Measurements from ENCODE around the gene SPECC1. TPM values are rescaled to one million over a fixed set of nuclear protein-coding genes. Genes with fewer than 3 reads are reported as not detected.

Gene SPECC1
- total RNA-seq, 1 experiment from 2014 or later: 103 TPM

DNA sequence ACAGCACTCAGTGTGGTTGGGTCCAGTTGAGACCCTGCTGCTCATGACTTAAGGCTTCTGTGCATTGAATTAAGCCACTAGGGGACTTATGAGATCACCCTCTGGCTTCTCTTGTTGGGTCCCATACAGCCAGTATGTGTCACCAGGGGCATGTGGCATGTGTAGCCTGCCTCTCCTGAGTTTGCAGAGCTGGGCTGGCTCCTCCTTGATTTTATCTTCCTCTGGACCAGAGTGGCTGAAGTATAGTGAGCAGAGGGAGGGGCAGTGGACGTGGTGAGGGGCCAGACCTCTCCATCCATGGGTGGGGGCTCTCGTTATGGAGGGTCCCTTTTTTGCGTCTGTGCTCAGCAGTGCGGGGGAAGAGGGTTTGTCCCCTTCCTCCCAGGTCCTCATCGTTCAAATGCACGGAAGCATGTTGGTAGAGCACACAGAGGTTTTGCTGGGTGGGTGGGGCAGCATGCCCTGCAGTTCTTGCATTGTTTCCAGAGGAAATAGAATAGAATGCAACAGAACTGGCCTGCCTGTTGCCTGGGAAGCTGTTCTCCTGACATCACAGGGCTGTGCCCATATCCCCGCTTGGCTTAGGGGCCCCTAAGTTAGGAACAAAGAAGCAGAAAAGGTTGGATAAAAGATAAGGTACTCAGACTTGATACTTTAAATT lies 77.4 kb downstream of the SPECC1 start:
- ChIA-PET POLR2A (no interaction called here), CTCF (interaction anchor here (0.8 to 0.9 kb wide), 2 partner anchors 11 to 76 kb away, joined by 3 to 5 read pairs; no protein-coding TSS in a partner anchor)
- H3K9me3 Mint-ChIP-seq: no peaks in the 10 kb centered on the region
- no peaks in the 10 kb centered on the region for H3K36me3 Mint-ChIP-seq
- DNase-seq (ENCODE audit: low spot score) (no peak), ATAC-seq (0 out of 2 replicates have a peak, but pooled peaks have one; percentile 37)
- no peaks in the 10 kb centered on the region; the same call in 1 of the 2 replicates for H3K27me3 Mint-ChIP-seq (ENCODE audit: low read depth)
- TF ChIP-seq, protein P1, sequence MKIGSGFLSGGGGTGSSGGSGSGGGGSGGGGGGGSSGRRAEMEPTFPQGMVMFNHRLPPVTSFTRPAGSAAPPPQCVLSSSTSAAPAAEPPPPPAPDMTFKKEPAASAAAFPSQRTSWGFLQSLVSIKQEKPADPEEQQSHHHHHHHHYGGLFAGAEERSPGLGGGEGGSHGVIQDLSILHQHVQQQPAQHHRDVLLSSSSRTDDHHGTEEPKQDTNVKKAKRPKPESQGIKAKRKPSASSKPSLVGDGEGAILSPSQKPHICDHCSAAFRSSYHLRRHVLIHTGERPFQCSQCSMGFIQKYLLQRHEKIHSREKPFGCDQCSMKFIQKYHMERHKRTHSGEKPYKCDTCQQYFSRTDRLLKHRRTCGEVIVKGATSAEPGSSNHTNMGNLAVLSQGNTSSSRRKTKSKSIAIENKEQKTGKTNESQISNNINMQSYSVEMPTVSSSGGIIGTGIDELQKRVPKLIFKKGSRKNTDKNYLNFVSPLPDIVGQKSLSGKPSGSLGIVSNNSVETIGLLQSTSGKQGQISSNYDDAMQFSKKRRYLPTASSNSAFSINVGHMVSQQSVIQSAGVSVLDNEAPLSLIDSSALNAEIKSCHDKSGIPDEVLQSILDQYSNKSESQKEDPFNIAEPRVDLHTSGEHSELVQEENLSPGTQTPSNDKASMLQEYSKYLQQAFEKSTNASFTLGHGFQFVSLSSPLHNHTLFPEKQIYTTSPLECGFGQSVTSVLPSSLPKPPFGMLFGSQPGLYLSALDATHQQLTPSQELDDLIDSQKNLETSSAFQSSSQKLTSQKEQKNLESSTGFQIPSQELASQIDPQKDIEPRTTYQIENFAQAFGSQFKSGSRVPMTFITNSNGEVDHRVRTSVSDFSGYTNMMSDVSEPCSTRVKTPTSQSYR (CRISPR knock-in tag; IDR thresholded peaks at IDR 0.05): no peak
- TF ChIP-seq AR (CRISPR knock-in tag; IDR thresholded peaks at IDR 0.05): no peak
- H3K27ac Mint-ChIP-seq: no peak overlapping the region
- peaks cover 28% of the 10 kb centered on the region for H3K4me1 Mint-ChIP-seq
- H3K4me3 Mint-ChIP-seq: no peak overlapping the region

GRCh38 chr17:20087538-20088250 lies 78.5 kb downstream of the SPECC1 start:
- H3K4me3 Mint-ChIP-seq: no peak overlapping the region
- ChIA-PET POLR2A (no interaction called here), CTCF (interaction anchor here (0.8 to 2.5 kb wide), 3 partner anchors 12 to 95 kb away, joined by 3 to 13 read pairs (median 4); no protein-coding TSS in a partner anchor)
- TF ChIP-seq, protein P2, sequence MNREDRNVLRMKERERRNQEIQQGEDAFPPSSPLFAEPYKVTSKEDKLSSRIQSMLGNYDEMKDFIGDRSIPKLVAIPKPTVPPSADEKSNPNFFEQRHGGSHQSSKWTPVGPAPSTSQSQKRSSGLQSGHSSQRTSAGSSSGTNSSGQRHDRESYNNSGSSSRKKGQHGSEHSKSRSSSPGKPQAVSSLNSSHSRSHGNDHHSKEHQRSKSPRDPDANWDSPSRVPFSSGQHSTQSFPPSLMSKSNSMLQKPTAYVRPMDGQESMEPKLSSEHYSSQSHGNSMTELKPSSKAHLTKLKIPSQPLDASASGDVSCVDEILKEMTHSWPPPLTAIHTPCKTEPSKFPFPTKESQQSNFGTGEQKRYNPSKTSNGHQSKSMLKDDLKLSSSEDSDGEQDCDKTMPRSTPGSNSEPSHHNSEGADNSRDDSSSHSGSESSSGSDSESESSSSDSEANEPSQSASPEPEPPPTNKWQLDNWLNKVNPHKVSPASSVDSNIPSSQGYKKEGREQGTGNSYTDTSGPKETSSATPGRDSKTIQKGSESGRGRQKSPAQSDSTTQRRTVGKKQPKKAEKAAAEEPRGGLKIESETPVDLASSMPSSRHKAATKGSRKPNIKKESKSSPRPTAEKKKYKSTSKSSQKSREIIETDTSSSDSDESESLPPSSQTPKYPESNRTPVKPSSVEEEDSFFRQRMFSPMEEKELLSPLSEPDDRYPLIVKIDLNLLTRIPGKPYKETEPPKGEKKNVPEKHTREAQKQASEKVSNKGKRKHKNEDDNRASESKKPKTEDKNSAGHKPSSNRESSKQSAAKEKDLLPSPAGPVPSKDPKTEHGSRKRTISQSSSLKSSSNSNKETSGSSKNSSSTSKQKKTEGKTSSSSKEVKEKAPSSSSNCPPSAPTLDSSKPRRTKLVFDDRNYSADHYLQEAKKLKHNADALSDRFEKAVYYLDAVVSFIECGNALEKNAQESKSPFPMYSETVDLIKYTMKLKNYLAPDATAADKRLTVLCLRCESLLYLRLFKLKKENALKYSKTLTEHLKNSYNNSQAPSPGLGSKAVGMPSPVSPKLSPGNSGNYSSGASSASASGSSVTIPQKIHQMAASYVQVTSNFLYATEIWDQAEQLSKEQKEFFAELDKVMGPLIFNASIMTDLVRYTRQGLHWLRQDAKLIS (CRISPR knock-in tag; IDR thresholded peaks at IDR 0.05; ENCODE audit: borderline replicate concordance): no peak
- no peak for TF ChIP-seq NR1H2 (CRISPR knock-in tag; IDR thresholded peaks at IDR 0.05)
- TF ChIP-seq SP1 (CRISPR knock-in tag; conservative IDR thresholded peaks at IDR 0.05): no peak
- TF ChIP-seq, protein P3, sequence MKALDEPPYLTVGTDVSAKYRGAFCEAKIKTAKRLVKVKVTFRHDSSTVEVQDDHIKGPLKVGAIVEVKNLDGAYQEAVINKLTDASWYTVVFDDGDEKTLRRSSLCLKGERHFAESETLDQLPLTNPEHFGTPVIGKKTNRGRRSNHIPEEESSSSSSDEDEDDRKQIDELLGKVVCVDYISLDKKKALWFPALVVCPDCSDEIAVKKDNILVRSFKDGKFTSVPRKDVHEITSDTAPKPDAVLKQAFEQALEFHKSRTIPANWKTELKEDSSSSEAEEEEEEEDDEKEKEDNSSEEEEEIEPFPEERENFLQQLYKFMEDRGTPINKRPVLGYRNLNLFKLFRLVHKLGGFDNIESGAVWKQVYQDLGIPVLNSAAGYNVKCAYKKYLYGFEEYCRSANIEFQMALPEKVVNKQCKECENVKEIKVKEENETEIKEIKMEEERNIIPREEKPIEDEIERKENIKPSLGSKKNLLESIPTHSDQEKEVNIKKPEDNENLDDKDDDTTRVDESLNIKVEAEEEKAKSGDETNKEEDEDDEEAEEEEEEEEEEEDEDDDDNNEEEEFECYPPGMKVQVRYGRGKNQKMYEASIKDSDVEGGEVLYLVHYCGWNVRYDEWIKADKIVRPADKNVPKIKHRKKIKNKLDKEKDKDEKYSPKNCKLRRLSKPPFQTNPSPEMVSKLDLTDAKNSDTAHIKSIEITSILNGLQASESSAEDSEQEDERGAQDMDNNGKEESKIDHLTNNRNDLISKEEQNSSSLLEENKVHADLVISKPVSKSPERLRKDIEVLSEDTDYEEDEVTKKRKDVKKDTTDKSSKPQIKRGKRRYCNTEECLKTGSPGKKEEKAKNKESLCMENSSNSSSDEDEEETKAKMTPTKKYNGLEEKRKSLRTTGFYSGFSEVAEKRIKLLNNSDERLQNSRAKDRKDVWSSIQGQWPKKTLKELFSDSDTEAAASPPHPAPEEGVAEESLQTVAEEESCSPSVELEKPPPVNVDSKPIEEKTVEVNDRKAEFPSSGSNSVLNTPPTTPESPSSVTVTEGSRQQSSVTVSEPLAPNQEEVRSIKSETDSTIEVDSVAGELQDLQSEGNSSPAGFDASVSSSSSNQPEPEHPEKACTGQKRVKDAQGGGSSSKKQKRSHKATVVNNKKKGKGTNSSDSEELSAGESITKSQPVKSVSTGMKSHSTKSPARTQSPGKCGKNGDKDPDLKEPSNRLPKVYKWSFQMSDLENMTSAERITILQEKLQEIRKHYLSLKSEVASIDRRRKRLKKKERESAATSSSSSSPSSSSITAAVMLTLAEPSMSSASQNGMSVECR (CRISPR knock-in tag; IDR thresholded peaks at IDR 0.05; ENCODE audit: borderline replicate concordance): no peak
- TF ChIP-seq TEAD1 (CRISPR knock-in tag; IDR thresholded peaks at IDR 0.05): no peak
- TF ChIP-seq, protein P4, sequence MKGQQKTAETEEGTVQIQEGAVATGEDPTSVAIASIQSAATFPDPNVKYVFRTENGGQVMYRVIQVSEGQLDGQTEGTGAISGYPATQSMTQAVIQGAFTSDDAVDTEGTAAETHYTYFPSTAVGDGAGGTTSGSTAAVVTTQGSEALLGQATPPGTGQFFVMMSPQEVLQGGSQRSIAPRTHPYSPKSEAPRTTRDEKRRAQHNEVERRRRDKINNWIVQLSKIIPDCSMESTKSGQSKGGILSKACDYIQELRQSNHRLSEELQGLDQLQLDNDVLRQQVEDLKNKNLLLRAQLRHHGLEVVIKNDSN (CRISPR knock-in tag; IDR thresholded peaks at IDR 0.05): no peak
- no peak for DNase-seq (ENCODE audit: low spot score)
- H3K27ac Mint-ChIP-seq: peak overlapping the region; percentile 33; the same call in 1 of the 2 replicates
- H3K36me3 Mint-ChIP-seq: peaks cover 4% of the 10 kb centered on the region; the same call in 1 of the 2 replicates
- H3K27me3 Mint-ChIP-seq (ENCODE audit: low read depth): no peaks in the 10 kb centered on the region; the same call in 1 of the 2 replicates
- no peaks in the 10 kb centered on the region for H3K9me3 Mint-ChIP-seq
- peaks cover 40% of the 10 kb centered on the region for H3K4me1 Mint-ChIP-seq
- peak; percentile 40 for ATAC-seq
